T-helper 2 cell (primary cell): ENCODE results near the gene KRTAP26-1.

ENCODE experiments used
- DNase-seq, 5 experiments: peaks; one replicate each; pipeline versions ENCODE4 v3.0.0 to v3.0.0-alpha.2; 2012 to 2022

The KRTAP26-1 gene

GRCh38 chr21:30271156-30271555, 49.0 kb downstream of the KRTAP26-1 start:
- DNase-seq = no peak

- DNase-seq = no peak
Measured at GRCh38 chr21:30269803-30270530, 50.1 kb downstream of the KRTAP26-1 start.
